ENCODE data around the gene UVRAG. TPM values are rescaled to one million over a fixed set of nuclear protein-coding genes. Genes with fewer than 3 reads are reported as not detected.

Gene UVRAG
- total and polyA plus RNA-seq, 2 of the 4 experiments (the other 2 are of a cell fraction): 5.6 to 10.9 TPM

DNA sequence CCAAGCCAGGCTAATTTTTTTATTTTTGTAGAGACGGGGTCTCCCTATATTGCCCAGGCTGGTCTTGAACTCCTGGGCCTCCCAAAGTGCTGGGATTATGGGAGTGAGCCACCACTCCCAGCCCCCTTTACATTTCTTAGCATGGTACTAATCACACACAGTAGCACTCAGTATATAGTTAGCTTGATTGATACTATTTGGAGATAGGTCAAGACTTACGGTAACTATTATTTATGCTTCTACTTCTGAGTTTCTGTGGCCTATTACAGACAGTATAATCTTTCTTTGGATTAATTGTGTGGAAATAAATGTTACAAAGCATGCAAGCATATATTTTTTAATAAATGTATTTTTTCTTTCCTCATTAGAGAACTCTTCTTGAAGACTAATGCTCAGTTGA, 192.2 kb downstream of the UVRAG start:
- H3K9me1 ChIP-seq (ENCODE audit: insufficient read depth, low read length): no peaks in the 10 kb centered on the region; the same call in 1 of the 2 replicates
- intact Hi-C loops (cut with micrococcal nuclease) (no loop called here), in situ Hi-C loops (cut with MboI; ENCODE audit: low sequenced_read_pairs) (no loop called here), dilution Hi-C loops (cut with HindIII; ENCODE audit: low sequenced_read_pairs, unreplicated experiment) (no loop called here)
- H3K79me1 ChIP-seq (ENCODE audit: low read depth in 1 of 2, low read length in 2 of 2): no peaks in the 10 kb centered on the region
- TF ChIP-seq USF2 (IDR thresholded peaks at IDR 0.05; ENCODE audit: low read depth, low read length): no peak
- TF ChIP-seq RAD21 (IDR thresholded peaks at IDR 0.05; ENCODE audit: low read length): no peak
- TF ChIP-seq NFE2L2 (IDR thresholded peaks at IDR 0.05; ENCODE audit: low read depth, low read length): no peak
- TF ChIP-seq, protein P1, sequence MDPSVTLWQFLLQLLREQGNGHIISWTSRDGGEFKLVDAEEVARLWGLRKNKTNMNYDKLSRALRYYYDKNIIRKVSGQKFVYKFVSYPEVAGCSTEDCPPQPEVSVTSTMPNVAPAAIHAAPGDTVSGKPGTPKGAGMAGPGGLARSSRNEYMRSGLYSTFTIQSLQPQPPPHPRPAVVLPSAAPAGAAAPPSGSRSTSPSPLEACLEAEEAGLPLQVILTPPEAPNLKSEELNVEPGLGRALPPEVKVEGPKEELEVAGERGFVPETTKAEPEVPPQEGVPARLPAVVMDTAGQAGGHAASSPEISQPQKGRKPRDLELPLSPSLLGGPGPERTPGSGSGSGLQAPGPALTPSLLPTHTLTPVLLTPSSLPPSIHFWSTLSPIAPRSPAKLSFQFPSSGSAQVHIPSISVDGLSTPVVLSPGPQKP (IDR thresholded peaks at IDR 0.05; ENCODE audit: borderline replicate concordance, low read depth, low read length): no peak
- TF ChIP-seq MAFK (IDR thresholded peaks at IDR 0.05; ENCODE audit: low read depth, low read length): no peak
- TF ChIP-seq POLR2A (IDR thresholded peaks at IDR 0.05; ENCODE audit: low read depth, low read length): no peak
- no peak for TF ChIP-seq FOS (IDR thresholded peaks at IDR 0.05; ENCODE audit: low read depth, low read length)
- TF ChIP-seq RFX5 (IDR thresholded peaks at IDR 0.05; ENCODE audit: low read depth, low read length): no peak
- no peak for TF ChIP-seq RCOR1 (IDR thresholded peaks at IDR 0.05; ENCODE audit: insufficient replicate concordance, low read length)
- TF ChIP-seq CEBPB (IDR thresholded peaks at IDR 0.05; ENCODE audit: low read depth, low read length): no peak
- TF ChIP-seq, protein P2, sequence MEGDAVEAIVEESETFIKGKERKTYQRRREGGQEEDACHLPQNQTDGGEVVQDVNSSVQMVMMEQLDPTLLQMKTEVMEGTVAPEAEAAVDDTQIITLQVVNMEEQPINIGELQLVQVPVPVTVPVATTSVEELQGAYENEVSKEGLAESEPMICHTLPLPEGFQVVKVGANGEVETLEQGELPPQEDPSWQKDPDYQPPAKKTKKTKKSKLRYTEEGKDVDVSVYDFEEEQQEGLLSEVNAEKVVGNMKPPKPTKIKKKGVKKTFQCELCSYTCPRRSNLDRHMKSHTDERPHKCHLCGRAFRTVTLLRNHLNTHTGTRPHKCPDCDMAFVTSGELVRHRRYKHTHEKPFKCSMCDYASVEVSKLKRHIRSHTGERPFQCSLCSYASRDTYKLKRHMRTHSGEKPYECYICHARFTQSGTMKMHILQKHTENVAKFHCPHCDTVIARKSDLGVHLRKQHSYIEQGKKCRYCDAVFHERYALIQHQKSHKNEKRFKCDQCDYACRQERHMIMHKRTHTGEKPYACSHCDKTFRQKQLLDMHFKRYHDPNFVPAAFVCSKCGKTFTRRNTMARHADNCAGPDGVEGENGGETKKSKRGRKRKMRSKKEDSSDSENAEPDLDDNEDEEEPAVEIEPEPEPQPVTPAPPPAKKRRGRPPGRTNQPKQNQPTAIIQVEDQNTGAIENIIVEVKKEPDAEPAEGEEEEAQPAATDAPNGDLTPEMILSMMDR (conservative IDR thresholded peaks at IDR 0.05; ENCODE audit: low read depth, low read length): no peak
- no peak for TF ChIP-seq SMC3 (IDR thresholded peaks at IDR 0.05; ENCODE audit: low read depth, low read length)
- no peak for TF ChIP-seq CHD1 (IDR thresholded peaks at IDR 0.05; ENCODE audit: low read depth, low read length)
- no peak for TF ChIP-seq MAZ (IDR thresholded peaks at IDR 0.05; ENCODE audit: borderline replicate concordance, low read depth, low read length)
- POLR2A ChIA-PET (ENCODE audit: unreplicated experiment): no interaction called here
- DNase-seq (peak; percentile 50), ATAC-seq (ENCODE audit: low read depth) (peak; percentile 65)
- peaks cover 8% of the 10 kb centered on the region for H3K4me1 ChIP-seq (ENCODE audit: control insufficient read depth, insufficient read depth, low read length)
- no peak overlapping the region for H2AK9ac ChIP-seq (replicated peaks; ENCODE audit: low read depth, low read length, poor library complexity)
- H2AK5ac ChIP-seq (ENCODE audit: low read depth, low read length): peak overlapping the region; percentile 76; the same call in 1 of the 2 replicates
- no peak overlapping the region; the same call in 1 of the 2 replicates for H3K23ac ChIP-seq (ENCODE audit: low read depth, low read length)
- no peak overlapping the region for H2AFZ ChIP-seq (replicated peaks; ENCODE audit: low read length, poor library complexity)
- H3K18ac ChIP-seq (ENCODE audit: low read depth, low read length): no peak overlapping the region
- BruUV-seq (replicated peaks): no TSS peak
- H2BK20ac ChIP-seq (ENCODE audit: low read depth, low read length): peak overlapping the region; percentile 27; the same call in 1 of the 2 replicates
- H4K20me1 ChIP-seq (ENCODE audit: insufficient read depth, low read length): peaks cover 4% of the 10 kb centered on the region; the same call in 1 of the 2 replicates
- no peak overlapping the region for H3K4me2 ChIP-seq (ENCODE audit: low read depth, low read length)
- H2BK15ac ChIP-seq (ENCODE audit: low read depth, low read length): 0 out of 3 replicates have a peak overlapping the region, but pooled peaks have one; percentile 32
- H3K9me3 ChIP-seq (ENCODE audit: control insufficient read depth, insufficient read depth, low read length): no peaks in the 10 kb centered on the region
- H2BK5ac ChIP-seq (ENCODE audit: low read depth, low read length, poor library complexity, severe bottlenecking): peak overlapping the region; percentile 63
- peak overlapping the region; percentile 60; the same call in 1 of the 2 replicates for H3K14ac ChIP-seq (replicated peaks; ENCODE audit: low read depth, low read length)
- no peak overlapping the region for H3K56ac ChIP-seq (ENCODE audit: extremely low read depth, insufficient read depth, low read length)
- no peak overlapping the region for H4K91ac ChIP-seq (ENCODE audit: insufficient read depth, low read depth, low read length)
- WGBS, 2 experiments (ENCODE audit: extremely low coverage in 2 of 2, insufficient read length in 1 of 2): no CpG with 5 or more reads among the region's 2 CpGs
- no peak overlapping the region for H2BK120ac ChIP-seq (ENCODE audit: low read depth, low read length)
- no peak overlapping the region for H4K5ac ChIP-seq (ENCODE audit: low read depth, low read length)
- H3K36me3 ChIP-seq (ENCODE audit: control insufficient read depth, insufficient read depth, low read length): no peaks in the 10 kb centered on the region; the same call in 1 of the 2 replicates
- H3K27ac ChIP-seq (ENCODE audit: insufficient read depth, low read length): peak overlapping the region; percentile 29; the same call in 1 of the 2 replicates
- H3K27me3 ChIP-seq (ENCODE audit: control insufficient read depth, insufficient read depth, low read length): no peaks in the 10 kb centered on the region
- no peak overlapping the region for H3K9ac ChIP-seq (ENCODE audit: low read depth, low read length)
- no peak overlapping the region for H4K8ac ChIP-seq (ENCODE audit: low read depth in 2 of 2, low read length in 2 of 2)
- no peak overlapping the region for H3K4me3 ChIP-seq (ENCODE audit: insufficient read depth, low read depth, low read length)
- H3K4ac ChIP-seq (ENCODE audit: low read depth, low read length): peak overlapping the region; percentile 60; the same call in 1 of the 2 replicates
- CTCF ChIA-PET: interaction anchor here (1.1 kb wide), 1 partner anchor 10 kb away, joined by 3 read pairs; no protein-coding TSS in a partner anchor

All from IMR-90 (cell line).